HEK293 (cell line): Measurements from ENCODE around the gene DOK7.

Experiments used
- CTCF ChIA-PET: fragments of 350-600 bp; formaldehyde crosslinking; extraction: SDS; loops from one replicate; lab custom pipeline; 2021; ENCODE audit warnings: antibody characterized with exemption; lab: Yijun Ruan, JAX
- POLR2A ChIA-PET: fragments of 300-600 bp; formaldehyde crosslinking; extraction: SDS; loops from one replicate; lab custom pipeline; 2020; ENCODE audit warnings: antibody characterized with exemption, inconsistent platforms; lab: Yijun Ruan, JAX
- H3K27ac ChIP-seq: fragments of 200-500 bp; sonication (Bioruptor generic); 2 replicates; pipeline ENCODE4 v1.5.1; 2014; ENCODE audit warnings: low read depth, low read length, control low read depth, inconsistent platforms; ENCODE audit errors: extremely low read depth
- H3K36me3 ChIP-seq, 2 experiments: fragments of 200-500 bp in 1 of 2; sonication (Bioruptor generic) in 1 of 2; 1 replicate in 1 of 2; 2 replicates in 1 of 2; pipeline ENCODE4 v1.5.1; 2014 to 2017; ENCODE audit warnings: inconsistent platforms in 2 of 2, low read length in 2 of 2; ENCODE audit not compliant: control insufficient read depth in 2 of 2, insufficient read depth in 1 of 2
- H3K4me1 ChIP-seq: fragments of 200-500 bp; sonication (Bioruptor generic); 2 replicates; pipeline ENCODE4 v1.5.1; 2014; ENCODE audit warnings: mild to moderate bottlenecking, low read length, inconsistent platforms; ENCODE audit not compliant: control insufficient read depth, insufficient read depth
- H3K4me3 ChIP-seq: 2 replicates; pipeline ENCODE4 v1.5.1; 2011; ENCODE audit warnings: low read depth, mild to moderate bottlenecking, control low read depth, low read length, moderate library complexity
- H3K9me3 ChIP-seq: fragments of 200-500 bp; sonication (Bioruptor generic); 2 replicates; pipeline ENCODE4 v1.5.1; 2014; ENCODE audit warnings: low read depth, low read length, inconsistent platforms; ENCODE audit not compliant: control insufficient read depth, insufficient read depth
- FEZF1 ChIP-seq: fragments of 450-650 bp; formaldehyde crosslinking; IDR thresholded peaks from 2 replicates; pipeline ENCODE4 v1.5.1; 2016; ENCODE audit warnings: missing biosample characterization, missing genetic modification characterization
- GLIS2 ChIP-seq: fragments of 450-650 bp; formaldehyde crosslinking; IDR thresholded peaks from 2 replicates; pipeline ENCODE4 v1.5.1; 2016; ENCODE audit warnings: missing biosample characterization, missing genetic modification characterization
- HOXD13 ChIP-seq: sonication (generic); formaldehyde crosslinking; IDR thresholded peaks from 2 replicates; pipeline ENCODE4 v1.8.0; 2022; ENCODE audit warnings: missing genetic modification reagents, borderline replicate concordance
- IKZF3 ChIP-seq: fragments of 450-650 bp; IDR thresholded peaks from 2 replicates; pipeline ENCODE4 v1.5.0; 2018; ENCODE audit warnings: missing biosample characterization, mild to moderate bottlenecking, missing genetic modification characterization, moderate library complexity
- KLF9 ChIP-seq: fragments of 450-650 bp; formaldehyde crosslinking; IDR thresholded peaks from 2 replicates; pipeline ENCODE4 v1.5.1; 2016; ENCODE audit warnings: missing biosample characterization, missing genetic modification characterization, low read depth
- PRDM10 ChIP-seq: fragments of 450-650 bp; formaldehyde crosslinking; IDR thresholded peaks from 2 replicates; pipeline ENCODE4 v1.5.1; 2016; ENCODE audit warnings: missing biosample characterization, missing genetic modification characterization
- SCRT1 ChIP-seq: fragments of 450-650 bp; formaldehyde crosslinking; IDR thresholded peaks from 2 replicates; pipeline ENCODE4 v1.5.1; 2016; ENCODE audit warnings: missing biosample characterization, missing genetic modification characterization, borderline replicate concordance
- SCRT2 ChIP-seq: fragments of 450-650 bp; formaldehyde crosslinking; IDR thresholded peaks from 2 replicates; pipeline ENCODE4 v1.5.1; 2016; ENCODE audit warnings: missing biosample characterization, missing genetic modification characterization
- ZBTB21 ChIP-seq: fragments of 450-650 bp; formaldehyde crosslinking; IDR thresholded peaks from 2 replicates; pipeline ENCODE4 v1.5.1; 2017; ENCODE audit warnings: missing biosample characterization, missing genetic modification characterization
- ZNF169 ChIP-seq: fragments of 450-650 bp; formaldehyde crosslinking; IDR thresholded peaks from 2 replicates; pipeline ENCODE4 v1.5.1; 2016; ENCODE audit warnings: missing biosample characterization, missing genetic modification characterization
- ZNF341 ChIP-seq: fragments of 450-650 bp; formaldehyde crosslinking; IDR thresholded peaks from 2 replicates; pipeline ENCODE4; 2016; ENCODE audit warnings: low read depth, missing biosample characterization, missing genetic modification characterization
- ZNF416 ChIP-seq: fragments of 450-650 bp; formaldehyde crosslinking; IDR thresholded peaks from 2 replicates; pipeline ENCODE4 v1.5.1; 2016; ENCODE audit warnings: missing biosample characterization, missing genetic modification characterization
- ZNF433 ChIP-seq: fragments of 450-650 bp; formaldehyde crosslinking; IDR thresholded peaks from 2 replicates; pipeline ENCODE4 v1.5.1; 2016; ENCODE audit warnings: missing biosample characterization, missing genetic modification characterization, low read depth
- ZNF555 ChIP-seq: fragments of 450-650 bp; formaldehyde crosslinking; conservative IDR thresholded peaks from 2 replicates; pipeline ENCODE4 v1.5.1; 2017; ENCODE audit warnings: missing biosample characterization, mild to moderate bottlenecking, missing genetic modification characterization, inconsistent platforms
- ZNF658 ChIP-seq: fragments of 450-650 bp; formaldehyde crosslinking; IDR thresholded peaks from 2 replicates; pipeline ENCODE4; 2016; ENCODE audit warnings: missing biosample characterization, missing genetic modification characterization
- ZNF660 ChIP-seq: fragments of 450-650 bp; IDR thresholded peaks from 2 replicates; pipeline ENCODE4 v1.5.1; 2018; ENCODE audit warnings: missing biosample characterization, mild to moderate bottlenecking, missing genetic modification characterization
- ZSCAN4 ChIP-seq: fragments of 450-650 bp; formaldehyde crosslinking; IDR thresholded peaks from 2 replicates; pipeline ENCODE4 v1.5.1; 2017; ENCODE audit warnings: missing biosample characterization, missing genetic modification characterization
- TF ChIP-seq, protein P1 (sequence below): fragments of 450-650 bp; IDR thresholded peaks from 2 replicates; pipeline ENCODE4 v1.5.1; 2018; ENCODE audit warnings: missing biosample characterization, mild to moderate bottlenecking, missing genetic modification characterization
- TF ChIP-seq, protein P2 (sequence below): fragments of 450-650 bp; formaldehyde crosslinking; IDR thresholded peaks from 2 replicates; pipeline ENCODE4 v1.5.1; 2016; ENCODE audit warnings: missing biosample characterization, missing genetic modification characterization
- TF ChIP-seq, protein P3 (sequence below): fragments of 450-650 bp; formaldehyde crosslinking; IDR thresholded peaks from 2 replicates; pipeline ENCODE4 v1.5.1; 2016; ENCODE audit warnings: missing biosample characterization, missing genetic modification characterization

The DOK7 gene

DNA sequence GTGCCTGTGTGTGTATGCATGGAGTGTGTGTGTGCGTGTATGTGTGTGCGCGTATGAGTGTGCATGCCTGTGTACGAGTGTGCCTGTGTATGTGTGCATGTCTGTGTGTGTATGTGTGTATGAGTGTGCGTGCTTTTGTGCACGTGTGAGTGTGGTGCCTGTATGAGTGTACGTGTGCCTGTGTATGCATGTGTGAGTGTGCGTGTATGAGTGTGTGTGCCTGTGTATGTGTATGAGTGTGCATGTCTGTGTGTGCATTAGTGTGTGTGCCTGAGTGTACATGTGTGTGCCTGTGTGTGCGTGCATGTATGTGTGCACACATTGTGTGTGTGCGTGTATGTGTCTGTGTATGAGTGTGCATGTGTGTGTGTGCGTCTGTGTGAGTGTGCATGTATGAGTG lies 5.7 kb downstream of the DOK7 start:
- TF ChIP-seq ZBTB21 (tag by site-specific recombination) (no peak), ZSCAN4 (peak; percentile 99)
- H3K36me3 ChIP-seq = no peaks in the 10 kb centered on the region
- H3K4me3 ChIP-seq = no peak overlapping the region
- H3K4me1 ChIP-seq = no peaks in the 10 kb centered on the region
- no peaks in the 10 kb centered on the region for H3K9me3 ChIP-seq
- ChIA-PET CTCF (no interaction called here), POLR2A (no interaction called here)
- no peak overlapping the region for H3K27ac ChIP-seq

- no peaks in the 10 kb centered on the region for H3K4me1 ChIP-seq
- no peak for TF ChIP-seq HOXD13 (CRISPR knock-in tag)
- TF ChIP-seq ZNF416 = no peak
- TF ChIP-seq FEZF1 = no peak
- TF ChIP-seq ZNF433 = no peak
- TF ChIP-seq, protein P1, sequence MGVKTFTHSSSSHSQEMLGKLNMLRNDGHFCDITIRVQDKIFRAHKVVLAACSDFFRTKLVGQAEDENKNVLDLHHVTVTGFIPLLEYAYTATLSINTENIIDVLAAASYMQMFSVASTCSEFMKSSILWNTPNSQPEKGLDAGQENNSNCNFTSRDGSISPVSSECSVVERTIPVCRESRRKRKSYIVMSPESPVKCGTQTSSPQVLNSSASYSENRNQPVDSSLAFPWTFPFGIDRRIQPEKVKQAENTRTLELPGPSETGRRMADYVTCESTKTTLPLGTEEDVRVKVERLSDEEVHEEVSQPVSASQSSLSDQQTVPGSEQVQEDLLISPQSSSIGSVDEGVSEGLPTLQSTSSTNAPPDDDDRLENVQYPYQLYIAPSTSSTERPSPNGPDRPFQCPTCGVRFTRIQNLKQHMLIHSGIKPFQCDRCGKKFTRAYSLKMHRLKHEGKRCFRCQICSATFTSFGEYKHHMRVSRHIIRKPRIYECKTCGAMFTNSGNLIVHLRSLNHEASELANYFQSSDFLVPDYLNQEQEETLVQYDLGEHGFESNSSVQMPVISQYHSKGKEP (tag by site-specific recombination) = no peak
- no peak for TF ChIP-seq PRDM10 (tag by site-specific recombination)
- TF ChIP-seq KLF9 = no peak
- TF ChIP-seq SCRT1 (tag by site-specific recombination) = no peak
These were observed 6.5 kb downstream of the DOK7 start for GRCh38 chr4:3469386-3470243.

GRCh38 chr4:3470244-3471097 lies 7.4 kb downstream of the DOK7 start:
- H3K4me3 ChIP-seq = no peak overlapping the region
- POLR2A ChIA-PET = no interaction called here
- no peaks in the 10 kb centered on the region for H3K9me3 ChIP-seq
- CTCF ChIA-PET = interaction anchor here (3.0 kb wide), 1 partner anchor 10 kb away, joined by 16 read pairs; no protein-coding TSS in a partner anchor
- H3K36me3 ChIP-seq = no peaks in the 10 kb centered on the region
- no peaks in the 10 kb centered on the region for H3K4me1 ChIP-seq
- H3K27ac ChIP-seq = no peak overlapping the region
- no peak for TF ChIP-seq IKZF3
- TF ChIP-seq, protein P2, sequence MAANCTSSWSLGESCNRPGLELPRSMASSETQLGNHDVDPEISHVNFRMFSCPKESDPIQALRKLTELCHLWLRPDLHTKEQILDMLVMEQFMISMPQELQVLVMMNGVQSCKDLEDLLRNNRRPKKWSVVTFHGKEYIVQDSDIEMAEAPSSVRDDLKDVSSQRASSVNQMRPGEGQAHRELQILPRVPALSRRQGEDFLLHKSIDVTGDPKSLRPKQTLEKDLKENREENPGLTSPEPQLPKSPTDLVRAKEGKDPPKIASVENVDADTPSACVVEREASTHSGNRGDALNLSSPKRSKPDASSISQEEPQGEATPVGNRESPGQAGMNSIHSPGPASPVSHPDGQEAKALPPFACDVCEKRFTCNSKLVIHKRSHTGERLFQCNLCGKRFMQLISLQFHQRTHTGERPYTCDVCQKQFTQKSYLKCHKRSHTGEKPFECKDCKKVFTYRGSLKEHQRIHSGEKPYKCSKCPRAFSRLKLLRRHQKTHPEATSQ (tag by site-specific recombination) = no peak
- no peak for TF ChIP-seq ZNF555 (tag by site-specific recombination)
- no peak for TF ChIP-seq ZNF658 (tag by site-specific recombination)
- no peak; the same call in 1 of the 2 replicates for TF ChIP-seq GLIS2 (tag by site-specific recombination)
- no peak for TF ChIP-seq ZNF341 (tag by site-specific recombination)
- no peak for TF ChIP-seq ZNF660 (tag by site-specific recombination)
- TF ChIP-seq, protein P3, sequence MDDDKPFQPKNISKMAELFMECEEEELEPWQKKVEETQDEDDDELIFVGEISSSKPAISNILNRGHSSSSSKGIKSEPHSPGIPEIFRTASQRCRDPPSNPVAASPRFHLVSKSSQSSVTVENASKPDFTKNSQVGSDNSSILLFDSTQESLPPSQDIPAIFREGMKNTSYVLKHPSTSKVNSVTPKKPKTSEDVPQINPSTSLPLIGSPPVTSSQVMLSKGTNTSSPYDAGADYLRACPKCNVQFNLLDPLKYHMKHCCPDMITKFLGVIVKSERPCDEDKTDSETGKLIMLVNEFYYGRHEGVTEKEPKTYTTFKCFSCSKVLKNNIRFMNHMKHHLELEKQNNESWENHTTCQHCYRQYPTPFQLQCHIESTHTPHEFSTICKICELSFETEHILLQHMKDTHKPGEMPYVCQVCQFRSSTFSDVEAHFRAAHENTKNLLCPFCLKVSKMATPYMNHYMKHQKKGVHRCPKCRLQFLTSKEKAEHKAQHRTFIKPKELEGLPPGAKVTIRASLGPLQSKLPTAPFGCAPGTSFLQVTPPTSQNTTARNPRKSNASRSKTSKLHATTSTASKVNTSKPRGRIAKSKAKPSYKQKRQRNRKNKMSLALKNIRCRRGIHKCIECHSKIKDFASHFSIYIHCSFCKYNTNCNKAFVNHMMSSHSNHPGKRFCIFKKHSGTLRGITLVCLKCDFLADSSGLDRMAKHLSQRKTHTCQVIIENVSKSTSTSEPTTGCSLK (tag by site-specific recombination) = no peak
- peak; percentile 64 for TF ChIP-seq SCRT2 (tag by site-specific recombination)
- no peak for TF ChIP-seq ZNF169 (tag by site-specific recombination)

More at GRCh38 chr4:3469386-3470243, 6.5 kb downstream of the DOK7 start:
- Histone ChIP-seq H3K36me3 (no peaks in the 10 kb centered on the region), H3K9me3 (no peaks in the 10 kb centered on the region), H3K4me3 (no peak overlapping the region), H3K27ac (no peak overlapping the region)
- POLR2A ChIA-PET = no interaction called here
- CTCF ChIA-PET = no interaction called here
